Skeletal muscle satellite cell (primary cell): Measurements from ENCODE around the gene CIDEA.

Experiments
- H3K27me3 ChIP-seq: 2 replicates; pipeline ENCODE4 v1.7.0; 2013; ENCODE audit warnings: low read length; ENCODE audit not compliant: control insufficient read depth, insufficient read depth
- H3K36me3 ChIP-seq: 2 replicates; pipeline ENCODE4 v1.7.0; 2013; ENCODE audit warnings: mild to moderate bottlenecking, control low read depth, low read length; ENCODE audit not compliant: insufficient read depth
- H3K4me1 ChIP-seq: 2 replicates; pipeline ENCODE4 v1.7.0; 2013; ENCODE audit warnings: low read length; ENCODE audit not compliant: control insufficient read depth, insufficient read depth
- H3K4me2 ChIP-seq: 2 replicates; pipeline ENCODE4 v1.7.0; 2013; ENCODE audit warnings: mild to moderate bottlenecking, low read length
- H3K4me3 ChIP-seq: 2 replicates; pipeline ENCODE4 v1.7.0; 2013; ENCODE audit warnings: low read length
- H3K9ac ChIP-seq: 2 replicates; pipeline ENCODE4 v1.7.0; 2013; ENCODE audit warnings: mild to moderate bottlenecking, low read depth, low read length, moderate library complexity
- H3K9me3 ChIP-seq: replicated peaks from 2 replicates; pipeline ENCODE4 v1.7.0; 2013; ENCODE audit warnings: mild to moderate bottlenecking, control low read depth, low read length

Gene CIDEA

GRCh38 chr18:12257996-12258718, 4.0 kb downstream of the CIDEA start:
- peaks cover 91% of the 10 kb centered on the region for H3K27me3 ChIP-seq

GRCh38 chr18:12258719-12259705, 4.9 kb downstream of the CIDEA start:
- peaks cover 8% of the 10 kb centered on the region for H3K4me1 ChIP-seq
- H3K9me3 ChIP-seq = no peaks in the 10 kb centered on the region
- H3K4me3 ChIP-seq = no peak overlapping the region
- no peak overlapping the region for H3K9ac ChIP-seq
- peaks cover 91% of the 10 kb centered on the region for H3K27me3 ChIP-seq
- no peak overlapping the region for H3K4me2 ChIP-seq
- H3K36me3 ChIP-seq = no peaks in the 10 kb centered on the region

More at GRCh38 chr18:12257996-12258718, 4.0 kb downstream of the CIDEA start:
- no peaks in the 10 kb centered on the region for H3K36me3 ChIP-seq
- H3K9me3 ChIP-seq = no peaks in the 10 kb centered on the region
- no peak overlapping the region for H3K4me3 ChIP-seq
- no peak overlapping the region for H3K9ac ChIP-seq
- H3K4me1 ChIP-seq = peaks cover 8% of the 10 kb centered on the region
- no peak overlapping the region for H3K4me2 ChIP-seq

GRCh38 chr18:12262748-12263147, 8.6 kb downstream of the CIDEA start:
- Histone ChIP-seq H3K9ac (no peak overlapping the region), H3K9me3 (no peaks in the 10 kb centered on the region), H3K36me3 (no peaks in the 10 kb centered on the region), H3K4me2 (no peak overlapping the region), H3K4me1 (no peaks in the 10 kb centered on the region), H3K27me3 (peaks cover 77% of the 10 kb centered on the region), H3K4me3 (no peak overlapping the region)

GRCh38 chr18:12264864-12265263, 10.7 kb downstream of the CIDEA start:
- no peaks in the 10 kb centered on the region for H3K36me3 ChIP-seq
- H3K27me3 ChIP-seq = peaks cover 60% of the 10 kb centered on the region
- no peak overlapping the region for H3K4me3 ChIP-seq
- H3K4me2 ChIP-seq = no peak overlapping the region
- H3K9ac ChIP-seq = no peak overlapping the region
- H3K4me1 ChIP-seq = no peaks in the 10 kb centered on the region
- H3K9me3 ChIP-seq = no peaks in the 10 kb centered on the region

- Histone ChIP-seq H3K27me3 (peaks cover 8% of the 10 kb centered on the region), H3K9ac (peak overlapping the region; percentile 91), H3K4me2 (peak overlapping the region; percentile 99), H3K9me3 (no peaks in the 10 kb centered on the region), H3K36me3 (no peaks in the 10 kb centered on the region), H3K4me1 (peaks cover 4% of the 10 kb centered on the region), H3K4me3 (peak overlapping the region; percentile 90)
Observed at GRCh38 chr18:12271376-12272235, 17.4 kb downstream of the CIDEA start.

- Histone ChIP-seq H3K4me3 (no peak overlapping the region), H3K9ac (no peak overlapping the region), H3K27me3 (no peaks in the 10 kb centered on the region), H3K9me3 (no peaks in the 10 kb centered on the region), H3K4me2 (no peak overlapping the region), H3K4me1 (peaks cover 27% of the 10 kb centered on the region), H3K36me3 (no peaks in the 10 kb centered on the region)
Observed at GRCh38 chr18:12274793-12275192, 20.6 kb downstream of the CIDEA start.

GRCh38 chr18:12276736-12277554, 22.8 kb downstream of the CIDEA start:
- H3K36me3 ChIP-seq = no peaks in the 10 kb centered on the region
- no peak overlapping the region for H3K4me2 ChIP-seq
- no peaks in the 10 kb centered on the region for H3K27me3 ChIP-seq
- H3K4me3 ChIP-seq = no peak overlapping the region
- no peak overlapping the region for H3K9ac ChIP-seq
- peaks cover 39% of the 10 kb centered on the region for H3K4me1 ChIP-seq
- H3K9me3 ChIP-seq = no peaks in the 10 kb centered on the region

- H3K4me3 ChIP-seq = peak overlapping the region; percentile 67
- no peaks in the 10 kb centered on the region for H3K9me3 ChIP-seq
- H3K36me3 ChIP-seq = no peaks in the 10 kb centered on the region
- peak overlapping the region; percentile 88 for H3K4me2 ChIP-seq
- H3K27me3 ChIP-seq = no peaks in the 10 kb centered on the region
- H3K9ac ChIP-seq = peak overlapping the region; percentile 90
- peaks cover 51% of the 10 kb centered on the region for H3K4me1 ChIP-seq
Observed at GRCh38 chr18:12278215-12278671, 24.1 kb downstream of the CIDEA start.

GRCh38 chr18:12278741-12279682, 24.9 kb downstream of the CIDEA start:
- Histone ChIP-seq H3K27me3 (no peaks in the 10 kb centered on the region), H3K9ac (peak overlapping the region; percentile 90), H3K4me3 (peak overlapping the region; percentile 67), H3K9me3 (no peaks in the 10 kb centered on the region), H3K4me2 (peak overlapping the region; percentile 88), H3K36me3 (no peaks in the 10 kb centered on the region), H3K4me1 (peaks cover 51% of the 10 kb centered on the region)
